ENCODE measurements around the gene THBS4.

DNA sequence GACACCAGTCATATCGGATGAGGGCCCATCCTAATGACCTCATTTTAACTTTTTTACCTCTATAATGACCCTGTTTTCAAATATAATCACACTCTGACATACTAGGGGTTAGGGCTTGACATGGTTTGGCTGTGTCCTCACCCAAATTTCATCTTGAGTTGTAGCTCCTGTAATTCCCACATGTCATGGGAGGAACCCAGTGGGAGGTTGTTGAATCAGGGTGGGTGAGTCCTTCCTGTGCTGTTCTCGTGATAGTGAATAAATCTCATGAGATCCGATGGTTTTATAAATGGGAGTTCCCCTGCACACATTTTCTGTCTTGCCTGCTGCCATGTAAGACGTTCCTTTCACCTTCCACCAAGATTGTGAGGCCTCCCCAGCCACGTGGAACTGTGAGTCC is 71.8 kb downstream of the THBS4 start:
- TF ChIP-seq, protein P1, sequence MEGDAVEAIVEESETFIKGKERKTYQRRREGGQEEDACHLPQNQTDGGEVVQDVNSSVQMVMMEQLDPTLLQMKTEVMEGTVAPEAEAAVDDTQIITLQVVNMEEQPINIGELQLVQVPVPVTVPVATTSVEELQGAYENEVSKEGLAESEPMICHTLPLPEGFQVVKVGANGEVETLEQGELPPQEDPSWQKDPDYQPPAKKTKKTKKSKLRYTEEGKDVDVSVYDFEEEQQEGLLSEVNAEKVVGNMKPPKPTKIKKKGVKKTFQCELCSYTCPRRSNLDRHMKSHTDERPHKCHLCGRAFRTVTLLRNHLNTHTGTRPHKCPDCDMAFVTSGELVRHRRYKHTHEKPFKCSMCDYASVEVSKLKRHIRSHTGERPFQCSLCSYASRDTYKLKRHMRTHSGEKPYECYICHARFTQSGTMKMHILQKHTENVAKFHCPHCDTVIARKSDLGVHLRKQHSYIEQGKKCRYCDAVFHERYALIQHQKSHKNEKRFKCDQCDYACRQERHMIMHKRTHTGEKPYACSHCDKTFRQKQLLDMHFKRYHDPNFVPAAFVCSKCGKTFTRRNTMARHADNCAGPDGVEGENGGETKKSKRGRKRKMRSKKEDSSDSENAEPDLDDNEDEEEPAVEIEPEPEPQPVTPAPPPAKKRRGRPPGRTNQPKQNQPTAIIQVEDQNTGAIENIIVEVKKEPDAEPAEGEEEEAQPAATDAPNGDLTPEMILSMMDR (IDR thresholded peaks at IDR 0.05), result no peak
- no peak for TF ChIP-seq POLR2A (IDR thresholded peaks at IDR 0.05)
